HepG2 (cell line): ENCODE results near the gene IL24. TPM values are rescaled to one million over a fixed set of nuclear protein-coding genes. Genes with fewer than 3 reads are reported as not detected.
A peak's percentile ranks its signal among the peaks of the same experiment; 100 is the strongest.

Source experiments
- FIP1L1 ChIP-seq: fragments of 200-400 bp; formaldehyde crosslinking; IDR thresholded peaks from 2 replicates; pipeline ENCODE4 v1.6.1; 2018; ENCODE audit warnings: low read depth, mild to moderate bottlenecking, low read length, moderate library complexity, borderline replicate concordance; ENCODE audit not compliant: insufficient read depth
- MTA3 ChIP-seq: sonication (generic); formaldehyde crosslinking; IDR thresholded peaks from 2 replicates; pipeline ENCODE4 v1.4.0; 2020; ENCODE audit warnings: missing genetic modification reagents
- NCOA2 ChIP-seq: sonication (generic); formaldehyde crosslinking; IDR thresholded peaks from 2 replicates; pipeline ENCODE4 v1.8.0; 2022; ENCODE audit warnings: inconsistent platforms
- SALL1 ChIP-seq: sonication (generic); formaldehyde crosslinking; IDR thresholded peaks from 2 replicates; pipeline ENCODE4 v1.8.0; 2022; ENCODE audit warnings: mild to moderate bottlenecking, missing genetic modification reagents
- SMAD3 ChIP-seq: sonication (generic); formaldehyde crosslinking; IDR thresholded peaks from 2 replicates; pipeline ENCODE4 v1.4.0; 2020; ENCODE audit warnings: missing genetic modification reagents
- SNRNP70 ChIP-seq: fragments of 200-400 bp; formaldehyde crosslinking; IDR thresholded peaks from 2 replicates; pipeline ENCODE4 v1.6.1; 2017; ENCODE audit warnings: mild to moderate bottlenecking, low read depth, low read length, moderate library complexity
- SP140L ChIP-seq: sonication (generic); formaldehyde crosslinking; IDR thresholded peaks from 2 replicates; pipeline ENCODE4 v1.4.0; 2020; ENCODE audit warnings: missing genetic modification reagents, borderline replicate concordance
- SP4 ChIP-seq: sonication (generic); formaldehyde crosslinking; IDR thresholded peaks from 2 replicates; pipeline ENCODE4 v1.8.1; 2023; ENCODE audit warnings: mild to moderate bottlenecking, missing genetic modification reagents
- TAF1 ChIP-seq: sonication (generic); formaldehyde crosslinking; IDR thresholded peaks from 2 replicates; pipeline ENCODE4 v1.4.0; 2020; ENCODE audit warnings: missing genetic modification reagents
- TBX2 ChIP-seq: sonication (generic); formaldehyde crosslinking; IDR thresholded peaks from 2 replicates; pipeline ENCODE4 v1.5.0; 2020; ENCODE audit warnings: missing genetic modification reagents, mild to moderate bottlenecking, borderline replicate concordance
- TFDP1 ChIP-seq: IDR thresholded peaks from 2 replicates; pipeline ENCODE4 v1.6.1; 2016; ENCODE audit warnings: missing compliant biosample characterization, missing genetic modification reagents, borderline replicate concordance
- YY1 ChIP-seq: IDR thresholded peaks from 2 replicates; pipeline ENCODE4 v1.6.1; 2011; ENCODE audit warnings: low read length, low read depth, moderate library complexity, mild to moderate bottlenecking; ENCODE audit not compliant: insufficient read depth, insufficient replicate concordance
- ZEB1 ChIP-seq: IDR thresholded peaks from 2 replicates; pipeline ENCODE4 v1.6.1; 2012; ENCODE audit warnings: mild to moderate bottlenecking, low read depth, inconsistent platforms; ENCODE audit not compliant: insufficient replicate concordance
- ZKSCAN5 ChIP-seq: sonication (generic); formaldehyde crosslinking; IDR thresholded peaks from 2 replicates; pipeline ENCODE4 v1.5.1; 2020; ENCODE audit warnings: mild to moderate bottlenecking, missing genetic modification reagents
- ZNF230 ChIP-seq: sonication (generic); formaldehyde crosslinking; IDR thresholded peaks from 2 replicates; pipeline ENCODE4 v1.4.0; 2020; ENCODE audit warnings: mild to moderate bottlenecking, missing genetic modification reagents
- ZNF512 ChIP-seq: sonication (generic); formaldehyde crosslinking; IDR thresholded peaks from 2 replicates; pipeline ENCODE4 v1.4.0; 2020; ENCODE audit warnings: mild to moderate bottlenecking, missing genetic modification reagents
- ZNF564 ChIP-seq: sonication (generic); formaldehyde crosslinking; IDR thresholded peaks from 2 replicates; pipeline ENCODE4 v1.8.1; 2023; ENCODE audit warnings: mild to moderate bottlenecking, missing genetic modification reagents
- polyA plus RNA-seq, 8 experiments: library from polyadenylated mRNA; depleted of rRNA in 3 of 8; stranded (reverse) in 7 of 8; unstranded in 1 of 8; fragments of >200 nt; fragmentation: Illumina TruSeq in 4 of 8; extraction: Trizol in 4 of 8; gene quantifications; 2 replicates each; pipeline versions ENCODE4 v1.2.1 to v1.2.3, GENCODE V29; 2011 to 2016; ENCODE audit warnings: low read depth in 4 of 8, missing spikeins in 1 of 8, mixed read lengths in 1 of 8; ENCODE audit not compliant: insufficient read depth in 1 of 8
- total RNA-seq, 5 experiments: library from RNA; depleted of rRNA; stranded (reverse); fragments of >200 nt; fragmentation: Illumina TruSeq; extraction: Trizol; gene quantifications; 2 replicates each; pipeline ENCODE4 v1.2.3, GENCODE V29; 2016; ENCODE audit warnings: low read depth in 1 of 5
- TF ChIP-seq, protein P1 (sequence below): sonication (generic); formaldehyde crosslinking; IDR thresholded peaks from 2 replicates; pipeline ENCODE4 v1.5.0; 2020; ENCODE audit warnings: mild to moderate bottlenecking, missing genetic modification reagents
- TF ChIP-seq, protein P2 (sequence below): sonication (generic); formaldehyde crosslinking; conservative IDR thresholded peaks from 2 replicates; pipeline ENCODE4 v1.8.0; 2022; ENCODE audit warnings: mild to moderate bottlenecking, moderate library complexity, missing genetic modification reagents
- TF ChIP-seq, protein P3 (sequence below): sonication (generic); formaldehyde crosslinking; IDR thresholded peaks from 2 replicates; pipeline ENCODE4 v1.4.0; 2020; ENCODE audit warnings: missing genetic modification reagents

The IL24 gene
- total and polyA plus RNA-seq, 2 of the 13 experiments (the other 11 are each of a cell fraction or from before 2014, with no cell fraction given): not detected

DNA sequence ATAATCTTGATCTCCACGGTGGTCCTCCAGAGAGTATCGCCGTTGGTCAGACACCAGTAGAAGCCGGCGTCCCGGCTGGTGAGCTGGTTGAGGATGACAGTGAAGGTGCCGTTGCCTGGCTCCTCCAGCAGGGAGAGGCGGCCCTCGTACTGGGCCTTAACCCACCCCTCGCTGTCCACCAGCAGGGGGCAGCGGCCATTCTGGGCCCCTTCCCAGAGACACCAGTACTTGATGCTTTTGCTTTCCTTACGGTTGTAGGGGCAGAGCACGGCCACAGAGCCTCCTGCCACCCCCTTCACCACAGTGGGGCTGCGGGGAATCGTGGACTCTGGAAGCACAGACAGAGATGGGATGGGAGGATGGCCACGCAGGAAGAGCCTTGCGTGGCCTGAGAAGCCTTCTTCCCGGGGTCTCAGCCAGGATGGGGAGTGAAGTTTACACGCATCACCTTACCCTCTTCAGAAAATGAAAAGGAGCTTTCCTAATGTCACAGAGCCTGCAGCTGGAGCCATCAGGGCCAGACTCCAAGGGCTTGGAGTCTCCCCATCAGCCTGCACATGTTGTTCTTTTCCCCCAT lies 38.3 kb downstream of the IL24 start (continued):
- TF ChIP-seq TBX2 (peak; percentile 15; the same call in 1 of the 2 replicates), MTA3 (CRISPR knock-in tag) (no peak), SP140L (CRISPR knock-in tag) (no peak), FIP1L1 (no peak), SNRNP70 (no peak), SMAD3 (CRISPR knock-in tag) (peak; percentile 57; the same call in 1 of the 2 replicates), SP4 (CRISPR knock-in tag) (no peak), ZEB1 (no peak), ZNF564 (CRISPR knock-in tag) (no peak), TFDP1 (CRISPR knock-in tag) (0 out of 2 replicates have a peak, but pooled peaks have one; percentile 31), NCOA2 (peak; percentile 25; the same call in 1 of the 2 replicates), TAF1 (CRISPR knock-in tag) (no peak), ZNF230 (CRISPR knock-in tag) (no peak), SALL1 (peak; percentile 35; the same call in 1 of the 2 replicates), ZKSCAN5 (CRISPR knock-in tag) (no peak), YY1 (peak; percentile 47), ZNF512 (CRISPR knock-in tag) (no peak)
- TF ChIP-seq, protein P1, sequence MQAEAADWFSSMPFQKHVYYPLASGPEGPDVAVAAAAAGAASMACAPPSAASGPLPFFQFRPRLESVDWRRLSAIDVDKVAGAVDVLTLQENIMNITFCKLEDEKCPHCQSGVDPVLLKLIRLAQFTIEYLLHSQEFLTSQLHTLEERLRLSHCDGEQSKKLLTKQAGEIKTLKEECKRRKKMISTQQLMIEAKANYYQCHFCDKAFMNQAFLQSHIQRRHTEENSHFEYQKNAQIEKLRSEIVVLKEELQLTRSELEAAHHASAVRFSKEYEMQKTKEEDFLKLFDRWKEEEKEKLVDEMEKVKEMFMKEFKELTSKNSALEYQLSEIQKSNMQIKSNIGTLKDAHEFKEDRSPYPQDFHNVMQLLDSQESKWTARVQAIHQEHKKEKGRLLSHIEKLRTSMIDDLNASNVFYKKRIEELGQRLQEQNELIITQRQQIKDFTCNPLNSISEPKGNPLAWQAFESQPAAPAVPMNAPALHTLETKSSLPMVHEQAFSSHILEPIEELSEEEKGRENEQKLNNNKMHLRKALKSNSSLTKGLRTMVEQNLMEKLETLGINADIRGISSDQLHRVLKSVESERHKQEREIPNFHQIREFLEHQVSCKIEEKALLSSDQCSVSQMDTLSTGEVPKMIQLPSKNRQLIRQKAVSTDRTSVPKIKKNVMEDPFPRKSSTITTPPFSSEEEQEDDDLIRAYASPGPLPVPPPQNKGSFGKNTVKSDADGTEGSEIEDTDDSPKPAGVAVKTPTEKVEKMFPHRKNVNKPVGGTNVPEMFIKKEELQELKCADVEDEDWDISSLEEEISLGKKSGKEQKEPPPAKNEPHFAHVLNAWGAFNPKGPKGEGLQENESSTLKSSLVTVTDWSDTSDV (CRISPR knock-in tag): no peak
- TF ChIP-seq, protein P2, sequence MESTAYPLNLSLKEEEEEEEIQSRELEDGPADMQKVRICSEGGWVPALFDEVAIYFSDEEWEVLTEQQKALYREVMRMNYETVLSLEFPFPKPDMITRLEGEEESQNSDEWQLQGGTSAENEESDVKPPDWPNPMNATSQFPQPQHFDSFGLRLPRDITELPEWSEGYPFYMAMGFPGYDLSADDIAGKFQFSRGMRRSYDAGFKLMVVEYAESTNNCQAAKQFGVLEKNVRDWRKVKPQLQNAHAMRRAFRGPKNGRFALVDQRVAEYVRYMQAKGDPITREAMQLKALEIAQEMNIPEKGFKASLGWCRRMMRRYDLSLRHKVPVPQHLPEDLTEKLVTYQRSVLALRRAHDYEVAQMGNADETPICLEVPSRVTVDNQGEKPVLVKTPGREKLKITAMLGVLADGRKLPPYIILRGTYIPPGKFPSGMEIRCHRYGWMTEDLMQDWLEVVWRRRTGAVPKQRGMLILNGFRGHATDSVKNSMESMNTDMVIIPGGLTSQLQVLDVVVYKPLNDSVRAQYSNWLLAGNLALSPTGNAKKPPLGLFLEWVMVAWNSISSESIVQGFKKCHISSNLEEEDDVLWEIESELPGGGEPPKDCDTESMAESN (CRISPR knock-in tag): no peak
- TF ChIP-seq, protein P3, sequence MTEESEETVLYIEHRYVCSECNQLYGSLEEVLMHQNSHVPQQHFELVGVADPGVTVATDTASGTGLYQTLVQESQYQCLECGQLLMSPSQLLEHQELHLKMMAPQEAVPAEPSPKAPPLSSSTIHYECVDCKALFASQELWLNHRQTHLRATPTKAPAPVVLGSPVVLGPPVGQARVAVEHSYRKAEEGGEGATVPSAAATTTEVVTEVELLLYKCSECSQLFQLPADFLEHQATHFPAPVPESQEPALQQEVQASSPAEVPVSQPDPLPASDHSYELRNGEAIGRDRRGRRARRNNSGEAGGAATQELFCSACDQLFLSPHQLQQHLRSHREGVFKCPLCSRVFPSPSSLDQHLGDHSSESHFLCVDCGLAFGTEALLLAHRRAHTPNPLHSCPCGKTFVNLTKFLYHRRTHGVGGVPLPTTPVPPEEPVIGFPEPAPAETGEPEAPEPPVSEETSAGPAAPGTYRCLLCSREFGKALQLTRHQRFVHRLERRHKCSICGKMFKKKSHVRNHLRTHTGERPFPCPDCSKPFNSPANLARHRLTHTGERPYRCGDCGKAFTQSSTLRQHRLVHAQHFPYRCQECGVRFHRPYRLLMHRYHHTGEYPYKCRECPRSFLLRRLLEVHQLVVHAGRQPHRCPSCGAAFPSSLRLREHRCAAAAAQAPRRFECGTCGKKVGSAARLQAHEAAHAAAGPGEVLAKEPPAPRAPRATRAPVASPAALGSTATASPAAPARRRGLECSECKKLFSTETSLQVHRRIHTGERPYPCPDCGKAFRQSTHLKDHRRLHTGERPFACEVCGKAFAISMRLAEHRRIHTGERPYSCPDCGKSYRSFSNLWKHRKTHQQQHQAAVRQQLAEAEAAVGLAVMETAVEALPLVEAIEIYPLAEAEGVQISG: peak; percentile 61; the same call in 1 of the 2 replicates
